Effector CD8-positive, alpha-beta T cell (primary cell): Measurements from ENCODE around the gene CST3.
"Not testable (repeated sequence)": the region's sequence is repeated elsewhere in the genome, so short reads cannot be mapped to it uniquely, and the experiment has no call there.

Source experiments
- DNase-seq: peaks from one replicate; lab custom pipeline; 2025; lab: John Stamatoyannopoulos, UW
- total RNA-seq, 4 experiments: gene quantifications; one replicate each; lab custom pipeline; 2026; lab: John Stamatoyannopoulos, UW

Gene CST3, protein sequence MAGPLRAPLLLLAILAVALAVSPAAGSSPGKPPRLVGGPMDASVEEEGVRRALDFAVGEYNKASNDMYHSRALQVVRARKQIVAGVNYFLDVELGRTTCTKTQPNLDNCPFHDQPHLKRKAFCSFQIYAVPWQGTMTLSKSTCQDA
- total RNA-seq = 0.58 to 5.3 (median 0.66) reads per million in 4 experiments

DNA sequence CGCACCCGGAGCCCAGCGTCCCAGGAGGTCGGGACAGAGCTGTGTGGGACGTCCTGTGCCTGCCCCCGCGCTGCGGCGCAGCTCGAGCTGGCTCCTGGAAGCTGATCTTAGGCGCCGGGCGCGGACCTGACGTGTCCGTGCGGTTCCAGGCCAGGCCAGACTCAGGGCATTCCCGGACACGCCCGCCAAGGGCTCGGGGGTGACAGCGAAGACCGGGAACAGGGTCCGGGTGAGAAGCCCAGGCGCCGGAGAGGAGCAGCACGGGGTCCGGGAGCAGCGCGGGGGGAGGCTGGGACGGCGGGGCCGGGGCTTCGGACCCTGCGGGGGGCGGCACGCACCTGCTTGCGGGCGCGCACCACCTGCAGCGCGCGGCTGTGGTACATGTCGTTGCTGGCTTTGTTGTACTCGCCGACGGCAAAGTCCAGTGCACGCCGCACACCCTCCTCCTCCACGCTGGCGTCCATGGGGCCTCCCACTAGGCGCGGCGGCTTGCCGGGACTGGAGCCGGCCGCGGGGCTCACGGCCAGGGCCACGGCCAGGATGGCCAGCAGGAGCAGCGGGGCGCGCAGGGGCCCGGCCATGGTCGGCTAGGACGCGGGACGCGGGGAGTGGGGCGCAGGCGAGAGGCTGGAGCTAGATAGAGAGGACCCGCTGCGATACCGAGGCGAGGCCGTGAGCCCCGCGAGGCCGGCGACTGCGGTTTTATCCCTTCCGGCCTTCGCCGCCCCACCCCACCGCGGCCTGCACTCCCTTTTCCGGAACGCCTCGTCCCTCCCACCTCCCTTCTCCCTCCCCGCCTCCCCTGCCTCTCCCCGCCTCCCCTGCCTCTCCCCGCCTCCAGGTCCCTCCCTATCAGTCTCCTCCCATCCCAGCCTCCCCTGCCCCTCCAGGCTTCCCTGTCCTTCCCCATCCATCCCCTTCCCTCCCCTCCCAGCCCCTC is at the start of gene CST3:
Gene CST3 (minus strand): TSS at position 674 of the 940 bp plus-strand sequence. CDS start 93 bp downstream, at position 581.
- DNase-seq = no peak

DNA sequence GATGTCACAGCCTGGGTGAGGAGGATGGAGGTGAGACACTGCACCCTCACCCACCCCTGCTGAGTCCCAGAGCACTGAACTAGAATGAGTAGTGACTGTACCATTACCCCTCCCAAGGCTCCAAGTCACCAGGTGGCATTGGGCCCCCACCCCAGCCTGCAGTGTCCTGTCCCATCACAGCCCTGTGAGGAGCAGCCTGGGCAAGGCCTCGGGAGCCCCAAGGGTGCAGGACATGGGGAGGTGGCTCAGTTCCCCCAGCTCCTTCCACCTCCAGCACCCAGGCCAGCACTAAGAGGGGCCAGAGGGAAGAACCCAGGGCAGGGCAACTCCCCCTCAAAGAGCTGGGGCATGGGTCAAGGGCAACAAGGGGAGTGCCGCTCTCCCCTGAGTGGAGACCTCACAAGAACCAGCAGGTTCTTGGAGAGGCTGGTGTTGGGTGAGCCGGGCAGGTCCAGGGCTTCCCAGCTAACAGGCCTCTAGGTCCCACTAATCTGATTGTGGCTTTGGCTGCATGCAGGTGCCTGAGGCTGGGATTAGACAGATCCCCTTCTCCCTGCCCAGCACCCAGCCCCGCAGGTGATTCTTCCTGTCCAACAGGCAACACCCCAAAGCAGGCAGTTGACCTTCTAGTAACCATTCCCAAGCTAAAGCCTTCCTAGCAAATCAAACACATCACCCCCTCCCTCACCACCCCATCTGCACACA is 48.4 kb upstream of the CST3 start:
- no peak for DNase-seq

DNA sequence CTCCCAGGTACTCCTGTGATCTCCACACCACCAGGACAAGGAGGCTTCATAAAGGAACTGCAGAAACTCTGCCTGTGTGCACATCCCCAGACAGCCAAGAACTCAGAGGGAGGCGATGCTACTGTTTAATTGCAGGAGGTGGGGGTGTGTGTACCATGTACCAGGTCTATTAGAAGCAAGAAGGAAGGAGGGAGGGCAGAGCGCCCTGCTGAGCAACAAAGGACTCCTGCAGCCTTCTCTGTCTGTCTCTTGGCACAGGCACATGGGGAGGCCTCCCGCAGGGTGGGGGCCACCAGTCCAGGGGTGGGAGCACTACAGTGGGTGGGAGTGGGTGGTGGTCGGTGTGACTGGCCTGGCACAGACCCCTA is 47.8 kb upstream of the CST3 start:
- DNase-seq = not testable (repeated sequence)

DNA sequence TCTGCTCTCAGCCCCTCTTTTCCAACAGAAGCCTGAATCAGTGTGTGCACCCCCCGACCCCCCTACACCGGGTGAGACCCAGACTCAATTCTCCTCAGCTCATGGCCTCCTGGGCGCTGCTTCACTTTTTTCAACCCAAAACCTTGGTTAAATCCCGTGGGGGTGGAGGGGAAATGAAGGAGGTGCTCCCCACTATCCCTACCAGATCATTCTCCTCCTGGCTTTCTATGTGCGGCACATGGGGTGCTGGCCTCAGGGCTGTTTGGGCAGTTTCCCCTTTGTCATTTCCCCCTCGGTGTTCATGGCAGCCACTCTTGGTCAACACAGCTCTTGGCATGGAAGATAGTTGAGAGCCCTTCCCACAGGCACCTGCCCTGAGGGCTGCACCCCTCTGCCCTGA is 46.5 kb upstream of the CST3 start:
- no peak for DNase-seq

DNA sequence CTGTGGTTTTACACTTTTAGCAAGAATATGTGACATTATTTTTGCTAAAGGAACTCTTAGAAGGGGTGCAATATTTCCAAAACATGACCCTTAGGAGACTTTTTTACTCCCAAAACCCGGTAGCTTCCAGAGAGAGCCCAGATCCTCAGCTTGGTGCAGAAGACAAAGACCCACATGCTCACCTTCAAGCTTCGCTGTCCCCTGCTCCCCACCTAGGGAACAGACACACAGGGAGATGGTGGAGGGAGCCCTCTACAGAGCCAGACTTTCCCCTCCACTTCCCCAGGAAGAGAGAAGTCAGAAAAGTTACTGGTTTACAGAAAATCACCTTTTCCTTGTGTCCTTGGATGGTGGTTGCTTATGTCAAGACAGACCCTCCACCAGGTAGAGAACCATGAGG is 46.1 kb upstream of the CST3 start:
- no peak for DNase-seq

DNA sequence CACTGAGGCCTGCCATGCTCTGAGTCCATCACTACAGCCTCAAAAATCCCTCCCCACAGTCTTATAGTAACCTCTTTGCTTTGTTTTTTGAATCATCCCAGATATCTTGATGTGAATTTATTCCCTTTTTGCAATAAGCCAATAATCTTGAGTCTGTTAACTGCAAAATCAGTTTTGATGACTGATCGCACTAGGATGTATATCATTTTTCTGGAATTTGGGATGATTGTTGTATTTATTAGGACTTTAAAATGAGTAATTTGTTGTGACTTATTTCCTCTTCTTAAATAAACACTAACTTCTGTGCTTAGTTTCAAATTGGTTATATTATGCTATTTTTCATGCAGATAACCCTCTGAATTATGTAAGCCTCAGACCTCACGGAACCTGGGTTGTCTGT is 45.5 kb upstream of the CST3 start:
- no peak for DNase-seq

DNA sequence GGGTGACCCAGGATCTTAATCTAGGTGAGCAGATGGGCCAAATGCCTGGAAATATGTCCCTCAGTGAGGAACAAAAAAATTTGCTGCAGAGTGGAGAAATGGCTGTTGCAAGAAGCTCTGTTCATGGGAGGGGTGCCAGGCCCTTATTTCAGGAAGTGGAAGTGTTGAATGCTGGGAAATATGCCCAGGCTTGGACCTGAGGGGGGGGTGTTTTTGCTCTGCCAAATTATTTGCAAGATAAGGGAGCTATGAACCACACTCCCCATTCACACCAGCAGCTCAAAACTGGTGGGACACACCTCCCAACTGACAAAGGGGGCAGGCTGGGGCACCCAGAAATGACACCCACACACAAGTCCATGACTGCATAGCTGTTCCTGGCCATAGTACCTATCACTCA is 42.4 kb upstream of the CST3 start:
- no peak for DNase-seq

DNA sequence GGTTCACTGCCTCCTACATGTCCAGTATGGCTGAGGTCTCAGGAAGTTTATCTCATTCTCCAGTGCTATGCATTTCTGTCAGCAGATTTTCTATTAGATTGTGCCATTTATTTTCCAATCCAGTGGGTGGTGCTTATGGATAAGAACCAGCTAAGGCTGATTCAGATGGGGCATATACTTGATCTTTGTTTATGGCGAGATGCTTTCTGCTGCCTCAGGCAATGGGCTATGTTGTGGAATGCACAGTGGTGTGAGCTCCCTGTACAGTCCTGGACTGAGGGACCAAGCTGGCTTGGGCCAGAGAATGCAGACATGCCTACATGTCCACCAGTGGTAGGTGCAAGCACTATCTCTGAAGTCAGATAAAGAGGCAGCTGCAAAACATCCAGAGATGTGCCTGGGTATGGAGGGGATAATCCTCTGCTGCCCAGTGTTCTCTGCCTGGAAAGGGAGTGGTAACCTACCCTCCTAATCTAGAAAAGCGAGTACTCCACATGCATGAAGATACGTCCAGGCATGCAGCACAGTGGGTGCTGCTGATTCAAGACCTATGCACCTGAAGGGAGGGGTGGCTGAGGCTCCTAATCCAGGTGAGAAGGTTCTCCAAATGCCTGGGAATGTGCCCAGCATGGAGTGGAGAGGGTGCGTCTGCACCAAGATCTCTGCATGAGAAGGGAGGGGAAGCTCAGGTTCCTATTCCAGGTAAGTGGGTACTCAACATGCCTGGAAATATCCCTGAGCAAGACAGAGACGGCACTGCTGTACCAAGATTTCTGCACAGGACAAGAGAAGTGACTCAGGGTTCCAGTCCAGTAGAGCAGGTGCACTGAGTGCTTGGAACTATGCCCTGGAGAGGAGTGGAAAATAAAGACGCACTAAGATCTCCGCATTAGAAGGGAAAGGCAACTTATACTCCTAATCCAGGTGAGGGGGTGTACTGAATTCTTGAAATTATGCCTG is 41.7 kb upstream of the CST3 start:
- no peak for DNase-seq

DNA sequence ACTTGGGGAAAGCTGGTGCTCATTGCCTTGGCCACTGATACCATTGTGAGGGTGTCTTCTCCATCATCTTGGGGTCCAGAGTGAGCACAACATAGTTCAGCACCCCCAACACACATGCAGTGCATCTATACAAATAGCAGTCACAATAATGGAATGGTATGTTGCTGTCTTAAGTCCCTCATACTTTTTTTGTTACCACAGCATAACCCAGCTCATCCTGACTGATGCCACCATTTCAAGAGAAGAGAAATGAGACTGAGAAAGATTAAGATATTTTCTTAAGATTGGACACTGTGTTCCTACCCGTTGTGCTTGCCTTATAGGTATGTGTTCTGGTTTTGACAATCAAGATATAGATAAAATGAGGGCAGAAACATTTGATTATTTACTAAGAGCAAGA is 35.5 kb upstream of the CST3 start:
- no peak for DNase-seq

DNA sequence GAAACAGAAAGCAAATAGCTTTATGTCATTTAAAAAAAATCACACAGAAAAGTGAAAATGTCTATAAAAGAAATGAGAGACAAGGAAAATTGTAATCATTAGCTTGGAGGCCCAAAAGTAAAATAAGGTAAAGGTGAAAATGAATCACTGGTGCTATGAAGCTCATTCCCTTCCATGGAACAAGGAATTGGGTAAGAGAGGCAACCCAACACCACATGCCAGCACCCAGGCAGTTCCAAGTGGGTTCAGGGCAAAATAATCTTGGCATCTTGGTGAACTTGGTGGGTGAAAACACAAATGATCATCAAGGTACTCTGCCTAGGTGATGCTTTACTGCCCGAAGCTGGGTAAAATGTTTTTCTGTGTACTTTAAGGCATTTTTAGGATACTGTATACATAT is 34.4 kb upstream of the CST3 start:
- no peak for DNase-seq

DNA sequence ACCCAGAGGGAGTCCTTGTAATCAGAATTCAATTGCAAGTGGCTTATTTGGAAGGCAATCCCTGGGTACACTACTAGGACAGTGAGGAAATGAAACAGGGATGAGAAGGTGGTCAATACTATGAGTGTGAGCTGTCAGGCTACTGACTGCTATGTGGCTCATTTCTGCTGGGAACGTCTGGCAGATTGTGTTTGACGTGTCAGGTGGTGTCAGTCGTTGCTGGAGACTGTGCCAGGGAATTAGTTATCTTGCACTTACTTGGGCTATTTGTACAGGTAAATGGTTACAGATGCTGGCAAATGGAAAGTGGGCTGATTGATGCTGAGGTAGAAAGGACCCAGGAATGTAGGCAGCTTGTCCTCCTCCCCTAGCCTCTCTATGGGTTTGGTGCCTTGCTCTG is 33.7 kb upstream of the CST3 start:
- DNase-seq = no peak

DNA sequence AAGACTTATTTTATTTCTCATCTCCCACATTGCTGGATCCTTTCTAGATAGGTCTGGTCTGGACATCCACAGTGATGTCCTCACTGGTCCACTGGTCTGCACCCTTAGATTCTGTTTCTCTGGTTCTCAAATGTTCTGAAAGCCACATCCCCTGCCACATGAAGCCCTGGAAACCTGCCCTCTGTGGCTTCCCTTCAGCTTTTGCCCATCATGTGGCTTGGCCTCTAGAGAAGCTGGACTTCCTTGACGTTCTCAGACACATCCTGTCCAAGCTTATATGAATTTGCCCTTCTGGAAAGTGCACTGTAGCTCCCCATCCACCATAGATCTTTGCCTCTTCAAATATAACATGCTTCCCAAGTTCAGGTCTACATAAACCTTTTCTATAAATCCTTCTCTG is 32.6 kb upstream of the CST3 start:
- DNase-seq = no peak

DNA sequence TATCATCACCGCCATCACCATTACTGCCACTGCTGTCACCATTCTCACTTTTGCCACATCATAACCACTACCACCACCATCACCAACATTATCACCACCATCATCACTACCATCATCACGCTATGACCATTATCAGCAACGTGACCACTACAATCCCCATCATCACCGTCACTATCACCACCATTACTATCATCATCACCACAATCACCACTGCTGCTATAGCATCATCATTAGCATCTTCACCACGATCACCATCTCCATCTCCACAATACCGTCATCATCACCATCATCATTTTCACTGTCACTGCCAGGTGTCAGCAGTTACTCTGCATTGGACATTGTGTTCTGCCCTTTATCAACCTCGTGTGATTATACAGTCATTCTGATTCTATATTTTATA is 32.1 kb upstream of the CST3 start:
- DNase-seq = no peak

DNA sequence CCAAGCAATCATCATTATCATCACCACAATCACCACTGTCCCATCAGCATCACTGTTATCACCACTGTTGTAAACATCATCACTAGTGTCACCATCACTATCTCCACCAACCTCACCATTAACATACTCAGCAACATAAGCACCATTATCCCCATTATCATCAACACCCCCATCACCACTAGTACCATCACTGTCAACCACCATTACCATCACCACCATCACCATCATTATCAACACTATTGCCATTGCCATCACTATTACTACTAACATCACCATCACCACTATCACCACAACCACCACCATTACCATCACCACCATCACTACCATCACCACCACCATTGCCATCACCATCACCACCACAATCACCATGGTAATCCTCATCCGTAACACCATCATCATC is 31.6 kb upstream of the CST3 start:
- no peak for DNase-seq

DNA sequence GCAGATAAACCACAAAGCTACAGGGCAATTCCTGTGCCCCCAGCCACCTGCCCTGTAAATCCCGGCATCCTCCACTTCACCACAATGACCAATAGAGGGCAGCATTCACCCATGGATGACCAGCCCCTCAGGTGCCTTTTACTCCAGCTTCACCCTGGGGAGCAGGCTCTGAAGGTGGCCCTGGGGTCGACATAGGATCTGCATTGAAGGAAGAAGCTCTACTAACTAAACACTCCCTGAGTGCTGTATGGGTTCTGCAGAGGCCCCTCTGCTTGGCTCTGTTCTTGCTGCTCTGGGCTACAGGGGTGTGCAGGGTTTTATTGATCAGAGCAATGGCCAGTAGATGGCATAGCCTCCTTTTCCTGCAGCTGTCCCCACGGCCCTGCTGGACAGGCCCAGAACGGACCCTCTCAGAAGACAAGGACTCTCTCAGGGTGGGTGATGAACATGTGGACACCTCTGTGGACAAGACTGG is 30.8 kb upstream of the CST3 start:
- no peak for DNase-seq

DNA sequence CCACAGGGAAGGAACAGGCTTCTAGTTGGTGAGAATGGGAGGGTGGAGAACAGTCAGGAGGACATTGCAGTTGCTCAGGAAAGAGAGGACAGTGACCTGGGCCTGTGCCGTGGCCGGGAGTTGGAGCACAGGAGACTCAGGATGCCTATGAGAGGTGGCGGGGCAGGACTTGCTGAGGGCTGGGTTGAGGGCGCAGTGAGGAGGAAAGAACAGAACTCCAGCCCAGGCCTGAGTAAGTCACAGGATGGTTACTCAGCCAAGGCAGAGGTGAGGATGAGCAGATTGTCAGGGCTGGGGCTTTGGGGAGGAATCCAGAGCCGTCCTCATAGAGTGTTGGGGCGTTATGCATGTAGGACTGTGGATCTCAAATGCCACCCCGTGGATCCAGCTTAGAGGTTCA is 29.9 kb upstream of the CST3 start:
- no peak for DNase-seq

DNA sequence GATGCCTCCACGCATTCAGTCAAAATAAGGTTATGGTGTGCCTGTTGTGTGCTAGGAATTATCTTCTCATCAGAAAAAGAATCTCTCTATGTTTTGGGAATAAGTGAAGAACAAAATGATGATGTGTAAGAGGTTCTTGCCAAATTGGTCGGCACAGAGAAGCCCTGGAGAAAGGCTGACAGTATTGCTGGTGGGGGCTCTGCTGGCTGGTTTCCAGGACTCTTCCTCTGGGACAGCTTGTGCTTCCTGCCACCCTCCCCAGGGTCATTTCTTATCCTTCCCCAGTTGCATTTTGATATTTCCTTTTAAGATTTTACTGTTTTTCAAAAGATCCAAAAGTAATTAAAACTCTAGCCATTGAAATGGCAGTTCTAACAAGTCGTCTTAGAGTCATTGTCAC is 28.9 kb upstream of the CST3 start:
- DNase-seq = no peak

DNA sequence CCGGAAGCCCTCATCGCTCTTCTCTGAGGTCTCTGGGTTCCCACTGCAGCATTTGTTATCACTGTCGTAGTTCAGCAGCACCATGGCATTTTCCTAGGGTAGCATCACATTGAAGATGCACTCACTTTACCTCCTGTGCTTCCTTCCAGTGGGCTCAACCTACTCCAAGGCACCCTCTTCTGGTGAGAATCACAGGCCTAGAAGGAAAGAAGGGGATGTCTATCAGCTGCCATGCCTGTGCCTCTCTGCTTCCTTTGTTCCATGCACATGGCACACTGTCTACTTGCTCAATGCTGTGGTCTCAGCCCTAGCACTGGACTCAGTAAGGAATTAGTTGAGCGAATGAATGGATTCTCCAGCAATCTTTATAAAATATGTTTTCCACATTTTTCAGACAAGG is 28.4 kb upstream of the CST3 start:
- DNase-seq = no peak

DNA sequence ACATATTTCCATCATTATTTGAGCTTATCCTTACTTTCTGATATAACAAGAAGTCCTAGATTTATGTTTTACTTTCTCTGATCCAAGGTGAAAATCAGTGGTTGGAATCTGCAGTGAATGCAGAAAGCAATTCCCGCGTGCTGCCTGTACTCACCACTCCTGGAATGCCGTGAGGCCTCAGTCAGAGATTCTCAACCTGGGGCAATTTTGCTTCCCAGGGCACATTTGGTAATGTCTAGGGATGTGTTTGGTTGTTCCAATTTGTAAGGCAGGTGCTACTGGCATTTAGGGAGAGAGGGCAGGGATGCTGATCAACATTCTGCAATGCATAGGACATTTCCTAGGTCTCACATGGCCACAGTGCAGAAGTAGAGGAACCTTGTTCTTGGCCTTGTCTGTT is 27.2 kb upstream of the CST3 start:
- DNase-seq = no peak

DNA sequence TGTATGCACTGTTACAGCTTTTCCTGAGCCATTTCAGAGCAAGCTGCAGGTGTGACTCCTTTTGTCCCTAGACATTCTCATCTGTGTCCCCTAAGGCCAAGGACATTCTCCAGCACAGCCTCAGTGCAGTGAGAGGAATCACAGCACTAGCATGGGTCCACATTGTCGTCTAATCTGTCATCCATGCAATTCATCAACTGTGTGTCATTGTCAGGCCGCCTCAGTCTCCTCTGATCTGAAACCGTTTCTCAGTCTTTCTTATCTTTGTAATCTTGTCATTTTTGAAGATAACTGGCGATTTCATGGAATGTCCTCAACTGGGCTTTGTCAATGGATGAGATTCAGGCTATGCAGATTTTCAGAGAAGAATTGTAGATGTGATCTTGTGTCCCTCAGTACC is 26.3 kb upstream of the CST3 start:
- not testable (repeated sequence) for DNase-seq

DNA sequence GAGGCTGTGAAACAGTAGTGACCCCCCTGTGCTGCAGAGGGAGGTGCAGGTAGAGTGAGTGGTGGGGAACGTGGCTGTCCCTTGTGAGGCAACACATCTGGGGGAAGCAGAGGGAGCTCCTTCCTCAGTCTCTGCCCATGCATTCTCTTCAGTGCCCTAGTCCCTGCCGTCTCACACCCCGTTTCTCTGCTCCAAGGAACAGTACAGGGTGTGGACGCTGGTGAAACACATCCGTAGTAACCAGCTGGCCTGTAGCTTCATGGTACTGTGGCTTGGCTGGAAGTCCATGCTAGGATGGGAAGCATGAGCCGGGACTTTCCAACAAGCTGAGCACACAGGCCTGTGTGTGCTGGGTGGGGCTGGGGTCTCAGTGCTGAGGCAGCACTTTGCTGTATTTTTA is 25.4 kb upstream of the CST3 start:
- DNase-seq = no peak
